Omental fat pad (tissue), 4 donors: ENCODE results near the gene TMBIM1. TPM values are rescaled to one million over a fixed set of nuclear protein-coding genes. Genes with fewer than 3 reads are reported as not detected.

Experiments
- ATAC-seq: fragments of 150-250 bp; one replicate; pipeline ENCODE4 v1.9.1; 2016; ENCODE audit warnings: mild to moderate bottlenecking, moderate library complexity; ENCODE audit not compliant: low FRiP score
- DNase-seq: peaks from one replicate; pipeline ENCODE4 v3.0.0-alpha.2; 2019; ENCODE audit warnings: low spot score
- total RNA-seq, 4 donors: library from RNA; depleted of rRNA; stranded (reverse); fragments of >200 nt; gene quantifications; one replicate each; pipeline ENCODE4 v1.1.0, GENCODE V29; 2016
- TF ChIP-seq, protein P1 (sequence below), 3 donors: fragments of 450-650 bp; IDR thresholded peaks; one replicate each; pipeline ENCODE4 v1.5.1; 2016 to 2017; ENCODE audit warnings: antibody characterized with exemption in 3 of 3, mild to moderate bottlenecking in 3 of 3, moderate library complexity in 2 of 3

TMBIM1 gene
- total RNA-seq, 4 donors from 2014 or later, result 190 to 689 (median 399) TPM

DNA sequence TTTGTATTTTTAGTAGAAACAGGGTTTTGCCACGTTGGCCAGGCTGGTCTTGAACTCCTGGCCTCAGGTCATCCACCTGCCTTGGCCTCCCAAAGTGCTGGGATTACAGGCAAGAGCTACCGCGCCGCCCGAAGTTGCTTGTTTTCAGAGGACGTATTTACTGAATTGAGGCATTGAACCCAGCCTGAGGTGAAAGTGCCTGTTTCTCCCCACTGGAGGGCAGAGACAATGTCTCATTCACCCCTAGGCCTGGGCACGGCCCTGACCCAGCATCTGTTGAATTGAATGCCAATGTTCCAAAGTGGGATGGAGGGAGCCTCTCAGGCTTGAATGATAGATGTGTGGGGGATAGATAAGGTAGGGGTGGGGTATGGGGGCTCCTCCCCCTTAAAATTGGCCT lies 4.5 kb upstream of the TMBIM1 start:
- ATAC-seq, result no peak
- TF ChIP-seq, protein P1, sequence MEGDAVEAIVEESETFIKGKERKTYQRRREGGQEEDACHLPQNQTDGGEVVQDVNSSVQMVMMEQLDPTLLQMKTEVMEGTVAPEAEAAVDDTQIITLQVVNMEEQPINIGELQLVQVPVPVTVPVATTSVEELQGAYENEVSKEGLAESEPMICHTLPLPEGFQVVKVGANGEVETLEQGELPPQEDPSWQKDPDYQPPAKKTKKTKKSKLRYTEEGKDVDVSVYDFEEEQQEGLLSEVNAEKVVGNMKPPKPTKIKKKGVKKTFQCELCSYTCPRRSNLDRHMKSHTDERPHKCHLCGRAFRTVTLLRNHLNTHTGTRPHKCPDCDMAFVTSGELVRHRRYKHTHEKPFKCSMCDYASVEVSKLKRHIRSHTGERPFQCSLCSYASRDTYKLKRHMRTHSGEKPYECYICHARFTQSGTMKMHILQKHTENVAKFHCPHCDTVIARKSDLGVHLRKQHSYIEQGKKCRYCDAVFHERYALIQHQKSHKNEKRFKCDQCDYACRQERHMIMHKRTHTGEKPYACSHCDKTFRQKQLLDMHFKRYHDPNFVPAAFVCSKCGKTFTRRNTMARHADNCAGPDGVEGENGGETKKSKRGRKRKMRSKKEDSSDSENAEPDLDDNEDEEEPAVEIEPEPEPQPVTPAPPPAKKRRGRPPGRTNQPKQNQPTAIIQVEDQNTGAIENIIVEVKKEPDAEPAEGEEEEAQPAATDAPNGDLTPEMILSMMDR (IDR thresholded peaks at IDR 0.05), result no peak
- DNase-seq, result no peak

GRCh38 chr2:218296200-218296599 lies 3.9 kb upstream of the TMBIM1 start:
- ATAC-seq (no peak), DNase-seq (no peak)
- TF ChIP-seq, protein P1 (IDR thresholded peaks at IDR 0.05), result no peak

GRCh38 chr2:218295029-218295428 lies 2.7 kb upstream of the TMBIM1 start:
- no peak for ATAC-seq

GRCh38 chr2:218294430-218295022 lies 2.2 kb upstream of the TMBIM1 start:
- no peak for DNase-seq
- TF ChIP-seq, protein P1 (IDR thresholded peaks at IDR 0.05), result no peak
- ATAC-seq, result no peak

More at GRCh38 chr2:218295029-218295428, 2.7 kb upstream of the TMBIM1 start:
- TF ChIP-seq, protein P1 (IDR thresholded peaks at IDR 0.05), result no peak
- DNase-seq, result no peak

DNA sequence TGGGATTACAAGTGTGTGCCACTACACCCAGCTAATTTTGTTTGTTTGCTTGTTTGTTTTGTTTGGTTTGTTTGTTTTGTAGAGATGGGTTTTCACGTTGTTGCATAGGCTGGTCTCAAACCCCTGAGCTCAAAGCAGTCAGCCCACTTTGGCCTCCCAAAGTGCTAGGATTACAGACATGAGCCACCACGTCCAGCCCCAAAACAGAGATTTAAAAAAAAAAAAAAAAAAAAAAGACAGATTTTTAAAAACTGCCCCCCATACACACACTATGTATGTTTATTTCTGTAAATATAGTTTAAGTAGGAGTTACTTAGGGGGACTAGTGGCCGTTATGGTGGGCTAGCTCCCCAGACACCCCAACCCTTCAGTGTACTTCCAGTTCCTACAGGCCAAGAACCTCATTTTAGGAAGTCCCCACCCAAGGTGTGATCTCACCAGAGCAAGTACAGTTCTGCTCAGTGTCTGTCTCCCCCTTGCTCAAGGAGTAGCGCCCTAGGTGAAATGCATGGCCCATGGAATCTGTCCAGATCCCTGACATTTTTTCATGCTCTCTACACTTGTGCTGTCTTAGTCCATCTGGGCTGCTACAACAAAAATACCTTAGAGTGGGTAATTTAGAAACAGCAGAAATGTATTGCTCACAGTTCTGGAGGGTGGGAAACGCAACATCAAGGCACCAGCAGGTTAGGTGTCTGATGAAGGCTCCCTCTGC lies 1.6 kb upstream of the TMBIM1 start:
- TF ChIP-seq, protein P1 (IDR thresholded peaks at IDR 0.05), result no peak
- DNase-seq (no peak), ATAC-seq (no peak)

DNA sequence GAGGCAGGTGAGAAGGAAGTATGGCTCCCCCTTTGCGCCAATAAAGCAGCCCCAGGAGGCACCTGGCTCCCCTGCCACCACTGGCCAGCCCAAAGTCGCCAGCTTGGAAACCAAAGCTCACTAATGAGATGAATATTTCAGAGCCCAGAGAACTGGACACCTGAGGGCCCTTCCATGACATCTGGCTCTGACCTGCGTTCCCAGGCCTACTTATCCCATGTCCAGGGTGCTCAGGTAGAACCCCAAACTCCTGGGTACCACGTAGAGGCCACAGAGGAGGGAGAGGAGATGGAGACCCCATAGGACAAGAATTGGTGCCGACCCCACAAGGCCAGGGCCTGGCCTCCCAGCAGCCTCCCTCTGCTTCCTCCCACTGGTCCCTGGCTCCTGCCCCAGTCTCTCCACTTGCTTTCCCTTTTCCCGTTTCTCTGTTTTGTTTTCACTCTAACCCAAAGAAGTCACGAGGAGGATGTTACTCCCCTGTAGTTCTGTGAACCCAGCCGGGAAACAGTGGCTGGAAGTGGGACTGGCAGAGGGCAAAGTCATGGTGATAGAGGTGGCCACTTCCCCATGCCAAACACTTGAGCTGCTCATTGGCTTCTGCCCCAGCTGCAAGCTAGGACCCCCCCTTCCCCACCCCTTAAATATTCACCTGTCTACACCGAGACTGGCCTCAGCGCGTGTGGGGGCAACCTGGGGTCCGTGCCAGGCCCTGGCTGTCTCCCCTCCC lies 820 bp downstream of the TMBIM1 start:
- TF ChIP-seq, protein P1 (IDR thresholded peaks at IDR 0.05), result no peak
- ATAC-seq, result no peak
- no peak for DNase-seq
